ENCODE measurements around the gene FMN1. TPM values are rescaled to one million over a fixed set of nuclear protein-coding genes. Genes with fewer than 3 reads are reported as not detected.

FMN1 gene
- total RNA-seq, 1 experiment from 2014 or later, result 0.37 TPM

DNA sequence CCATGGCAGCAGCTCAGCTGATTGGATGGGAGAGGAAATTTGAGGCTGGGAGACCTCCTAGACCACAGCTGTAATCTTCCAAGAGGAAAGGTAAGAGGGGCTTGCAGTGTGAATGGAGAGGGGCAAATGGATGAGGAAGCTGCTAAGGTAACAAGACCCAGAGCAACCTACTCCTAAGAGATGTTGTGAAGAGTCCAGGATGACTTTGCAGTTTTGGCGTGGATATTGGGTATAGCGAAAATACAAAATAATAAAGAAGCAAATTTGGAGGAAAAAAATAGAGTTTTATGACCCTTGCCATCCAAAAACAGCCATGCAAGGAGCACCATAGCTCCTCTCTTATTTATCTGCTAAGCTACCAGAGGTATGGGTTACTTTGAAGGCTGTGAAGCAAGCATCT is 290.1 kb downstream of the FMN1 start:
- POLR2A ChIA-PET (ENCODE audit: low non-redundant PET), result no interaction called here
- Histone ChIP-seq H3K36me3 (ENCODE audit: insufficient read depth, low read length, poor library complexity, severe bottlenecking) (no peaks in the 10 kb centered on the region), H3K4me3 (ENCODE audit: low read depth, low read length, poor library complexity, severe bottlenecking) (no peak overlapping the region), H3K27ac (ENCODE audit: low read depth, low read length, poor library complexity, severe bottlenecking) (no peak overlapping the region), H3K9me3 (ENCODE audit: low read depth, low read length, poor library complexity, severe bottlenecking) (no peaks in the 10 kb centered on the region), H3K27me3 (replicated peaks; ENCODE audit: insufficient read depth, low read depth, low read length, poor library complexity) (no peaks in the 10 kb centered on the region), H3K4me1 (ENCODE audit: insufficient read depth, low read length, poor library complexity, severe bottlenecking) (no peaks in the 10 kb centered on the region)
- CTCF ChIA-PET, result no interaction called here
- no TSS peak for BruUV-seq (replicated peaks)
- intact Hi-C loops (cut with micrococcal nuclease; ENCODE audit: unreplicated experiment), result no loop called here
- no peak for DNase-seq (ENCODE audit: low spot score)
- TF ChIP-seq, protein P1, sequence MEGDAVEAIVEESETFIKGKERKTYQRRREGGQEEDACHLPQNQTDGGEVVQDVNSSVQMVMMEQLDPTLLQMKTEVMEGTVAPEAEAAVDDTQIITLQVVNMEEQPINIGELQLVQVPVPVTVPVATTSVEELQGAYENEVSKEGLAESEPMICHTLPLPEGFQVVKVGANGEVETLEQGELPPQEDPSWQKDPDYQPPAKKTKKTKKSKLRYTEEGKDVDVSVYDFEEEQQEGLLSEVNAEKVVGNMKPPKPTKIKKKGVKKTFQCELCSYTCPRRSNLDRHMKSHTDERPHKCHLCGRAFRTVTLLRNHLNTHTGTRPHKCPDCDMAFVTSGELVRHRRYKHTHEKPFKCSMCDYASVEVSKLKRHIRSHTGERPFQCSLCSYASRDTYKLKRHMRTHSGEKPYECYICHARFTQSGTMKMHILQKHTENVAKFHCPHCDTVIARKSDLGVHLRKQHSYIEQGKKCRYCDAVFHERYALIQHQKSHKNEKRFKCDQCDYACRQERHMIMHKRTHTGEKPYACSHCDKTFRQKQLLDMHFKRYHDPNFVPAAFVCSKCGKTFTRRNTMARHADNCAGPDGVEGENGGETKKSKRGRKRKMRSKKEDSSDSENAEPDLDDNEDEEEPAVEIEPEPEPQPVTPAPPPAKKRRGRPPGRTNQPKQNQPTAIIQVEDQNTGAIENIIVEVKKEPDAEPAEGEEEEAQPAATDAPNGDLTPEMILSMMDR (conservative IDR thresholded peaks at IDR 0.05; ENCODE audit: low read depth, low read length), result no peak
- TF ChIP-seq EZH2 (IDR thresholded peaks at IDR 0.05; ENCODE audit: borderline replicate concordance, low read depth, low read length, poor library complexity, severe bottlenecking), result no peak

DNA sequence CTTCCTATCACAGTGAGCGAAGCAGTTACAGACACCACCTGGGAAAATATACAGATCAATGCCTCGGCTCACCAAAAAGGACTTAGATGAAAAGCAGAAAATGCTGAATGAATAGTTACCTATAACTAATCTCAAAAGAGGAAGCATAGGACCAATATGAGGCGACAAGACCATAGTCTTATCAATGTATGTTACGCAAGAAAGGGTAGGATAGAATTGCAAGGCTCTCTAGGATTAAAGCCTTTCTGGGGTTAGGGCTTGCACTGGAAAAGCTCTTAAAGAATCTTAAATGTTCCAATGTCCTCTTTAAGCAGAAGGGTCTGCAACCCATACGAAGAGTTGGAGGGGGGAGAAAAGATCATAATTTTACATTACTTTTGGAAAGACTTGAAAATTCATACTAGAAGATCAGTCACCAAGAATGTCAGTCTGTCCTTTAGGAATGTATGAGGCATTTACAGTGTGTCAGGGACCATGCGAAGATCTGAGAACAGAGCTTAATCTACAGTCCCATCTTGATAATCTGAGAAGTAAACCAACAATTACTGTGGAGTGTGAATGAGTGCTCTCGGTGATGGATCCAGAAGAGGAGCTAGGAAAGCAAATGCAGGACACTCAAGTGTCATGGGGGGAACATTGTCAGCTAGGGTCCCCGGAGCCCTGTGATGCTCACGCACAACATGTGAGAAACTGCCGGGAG is 290.8 kb downstream of the FMN1 start:
- ChIA-PET POLR2A (ENCODE audit: low non-redundant PET) (no interaction called here), CTCF (no interaction called here)
- Histone ChIP-seq H3K4me1 (ENCODE audit: insufficient read depth, low read length, poor library complexity, severe bottlenecking) (no peaks in the 10 kb centered on the region), H3K9me3 (ENCODE audit: low read depth, low read length, poor library complexity, severe bottlenecking) (no peaks in the 10 kb centered on the region), H3K27ac (ENCODE audit: low read depth, low read length, poor library complexity, severe bottlenecking) (no peak overlapping the region), H3K4me3 (ENCODE audit: low read depth, low read length, poor library complexity, severe bottlenecking) (no peak overlapping the region), H3K27me3 (replicated peaks; ENCODE audit: insufficient read depth, low read depth, low read length, poor library complexity) (no peaks in the 10 kb centered on the region), H3K36me3 (ENCODE audit: insufficient read depth, low read length, poor library complexity, severe bottlenecking) (no peaks in the 10 kb centered on the region)
- no peak for DNase-seq (ENCODE audit: low spot score)
- intact Hi-C loops (cut with micrococcal nuclease; ENCODE audit: unreplicated experiment), result no loop called here
- no TSS peak for BruUV-seq (replicated peaks)
- TF ChIP-seq EZH2 (IDR thresholded peaks at IDR 0.05; ENCODE audit: borderline replicate concordance, low read depth, low read length, poor library complexity, severe bottlenecking), result no peak
- TF ChIP-seq, protein P1 (conservative IDR thresholded peaks at IDR 0.05; ENCODE audit: low read depth, low read length), result no peak

DNA sequence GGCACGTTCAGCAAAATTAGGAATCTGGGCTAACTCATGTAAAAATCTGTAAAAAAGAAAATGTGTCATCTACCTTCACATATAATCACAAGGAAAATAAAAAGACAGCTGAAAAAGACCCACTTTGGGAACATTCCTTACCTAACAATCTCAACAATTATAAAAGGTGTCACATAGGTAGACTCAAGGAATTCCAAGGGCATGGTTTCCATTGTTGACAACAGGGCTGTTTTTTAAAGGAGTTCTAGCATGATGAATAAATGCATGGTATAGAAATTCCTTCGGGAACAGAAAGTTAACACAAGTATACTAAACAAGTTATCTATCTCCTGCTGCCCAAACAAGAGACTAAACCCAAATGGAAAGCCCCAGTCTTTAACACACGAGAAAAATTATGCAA is 292.5 kb downstream of the FMN1 start:
- POLR2A ChIA-PET (ENCODE audit: low non-redundant PET), result no interaction called here
- CTCF ChIA-PET, result no interaction called here
- DNase-seq (ENCODE audit: low spot score), result no peak
- BruUV-seq (replicated peaks), result no TSS peak
- Histone ChIP-seq H3K9me3 (ENCODE audit: low read depth, low read length, poor library complexity, severe bottlenecking) (no peaks in the 10 kb centered on the region), H3K4me1 (ENCODE audit: insufficient read depth, low read length, poor library complexity, severe bottlenecking) (no peaks in the 10 kb centered on the region), H3K27ac (ENCODE audit: low read depth, low read length, poor library complexity, severe bottlenecking) (no peak overlapping the region), H3K36me3 (ENCODE audit: insufficient read depth, low read length, poor library complexity, severe bottlenecking) (no peaks in the 10 kb centered on the region), H3K4me3 (ENCODE audit: low read depth, low read length, poor library complexity, severe bottlenecking) (no peak overlapping the region), H3K27me3 (replicated peaks; ENCODE audit: insufficient read depth, low read depth, low read length, poor library complexity) (no peaks in the 10 kb centered on the region)
- intact Hi-C loops (cut with micrococcal nuclease; ENCODE audit: unreplicated experiment), result no loop called here
- TF ChIP-seq EZH2 (IDR thresholded peaks at IDR 0.05; ENCODE audit: borderline replicate concordance, low read depth, low read length, poor library complexity, severe bottlenecking), result no peak
- TF ChIP-seq, protein P1 (conservative IDR thresholded peaks at IDR 0.05; ENCODE audit: low read depth, low read length), result no peak

All from A673 (cell line).